GM23338 (cell line): Measurements from ENCODE around the gene ISX. TPM values are rescaled to one million over a fixed set of nuclear protein-coding genes. Genes with fewer than 3 reads are reported as not detected.

ENCODE experiments used
- ATAC-seq: fragments of 200-7000 bp; cut with Tn5 transposase; 3 replicates; pipeline ENCODE4 v1.9.1; 2020
- DNase-seq: peaks from one replicate; pipeline ENCODE4 v3.0.0-alpha.2; 2015; ENCODE audit warnings: low spot score
- H2AFZ ChIP-seq: fragments of 200-600 bp; sonication (generic); 2 replicates; pipeline ENCODE4 v1.8.0; 2016; ENCODE audit warnings: antibody characterized with exemption, mild to moderate bottlenecking, moderate library complexity
- H3F3A ChIP-seq: fragments of 200-600 bp; sonication (generic); replicated peaks from 2 replicates; pipeline ENCODE4 v1.8.0; 2017; ENCODE audit warnings: antibody characterized with exemption, mixed run types, low read depth
- H3K27ac ChIP-seq: fragments of 200-600 bp; sonication (generic); 2 replicates; pipeline ENCODE4 v1.6.1; 2016; ENCODE audit warnings: low read depth
- H3K27me3 ChIP-seq: fragments of 200-600 bp; sonication (generic); 2 replicates; pipeline ENCODE4 v1.8.0; 2016; ENCODE audit warnings: mild to moderate bottlenecking, mixed run types, moderate library complexity; ENCODE audit not compliant: insufficient read depth
- H3K36me3 ChIP-seq: fragments of 200-600 bp; sonication (generic); 2 replicates; pipeline ENCODE4 v1.8.0; 2016; ENCODE audit warnings: mild to moderate bottlenecking; ENCODE audit not compliant: insufficient read depth
- H3K4me1 ChIP-seq: fragments of 200-600 bp; sonication (generic); 2 replicates; pipeline ENCODE4 v1.8.0; 2016; ENCODE audit warnings: mild to moderate bottlenecking, moderate library complexity; ENCODE audit not compliant: insufficient read depth
- H3K4me2 ChIP-seq: fragments of 200-600 bp; sonication (generic); 2 replicates; pipeline ENCODE4 v1.7.1; 2017; ENCODE audit warnings: mixed run types
- H3K4me3 ChIP-seq: fragments of 200-600 bp; sonication (generic); 2 replicates; pipeline ENCODE4 v1.6.1; 2016; ENCODE audit warnings: mixed run types
- H3K79me2 ChIP-seq: fragments of 200-600 bp; sonication (generic); replicated peaks from 2 replicates; pipeline ENCODE4 v1.8.0; 2017; ENCODE audit warnings: mild to moderate bottlenecking; ENCODE audit not compliant: insufficient read depth
- H3K9me2 ChIP-seq: fragments of 200-600 bp; sonication (generic); 2 replicates; pipeline ENCODE4 v1.8.0; 2017; ENCODE audit not compliant: insufficient read depth
- H4K20me1 ChIP-seq: fragments of 200-600 bp; sonication (generic); replicated peaks from 2 replicates; pipeline ENCODE4 v1.8.0; 2017; ENCODE audit warnings: mild to moderate bottlenecking; ENCODE audit not compliant: insufficient read depth
- H3K27ac Mint-ChIP-seq: 2 replicates; pipeline ENCODE4 v1.8.0; 2020; ENCODE audit warnings: inconsistent platforms, mild to moderate bottlenecking, moderate library complexity, mixed read lengths
- H3K27me3 Mint-ChIP-seq: 3 replicates; pipeline ENCODE4 v1.8.0; 2022; ENCODE audit warnings: low read depth, mild to moderate bottlenecking, moderate library complexity, mixed read lengths, inconsistent platforms; ENCODE audit not compliant: insufficient read depth, poor library complexity
- H3K36me3 Mint-ChIP-seq: 3 replicates; pipeline ENCODE4 v1.8.0; 2021; ENCODE audit warnings: low read depth, mild to moderate bottlenecking, inconsistent platforms, moderate library complexity, mixed read lengths
- H3K4me1 Mint-ChIP-seq: 3 replicates; pipeline ENCODE4 v1.8.0; 2020; ENCODE audit warnings: mild to moderate bottlenecking, inconsistent platforms, mixed read lengths
- H3K4me3 Mint-ChIP-seq: 3 replicates; pipeline ENCODE4 v1.8.0; 2021; ENCODE audit warnings: moderate library complexity, mild to moderate bottlenecking, inconsistent platforms, mixed read lengths
- H3K9me3 Mint-ChIP-seq: 3 replicates; pipeline ENCODE4 v1.8.0; 2020; ENCODE audit warnings: moderate library complexity, mild to moderate bottlenecking, inconsistent platforms, mixed read lengths
- CREB1 ChIP-seq: fragments of 250-450 bp; sonication (Bioruptor Pico); IDR thresholded peaks from 2 replicates; pipeline ENCODE4 v1.5.0; 2020; ENCODE audit warnings: low read depth, mild to moderate bottlenecking, moderate library complexity
- CTCF ChIP-seq, 2 experiments: fragments of 200-600 bp in 1 of 2; sonication (generic) in 1 of 2; conservative IDR thresholded peaks; 2 replicates each; pipeline versions ENCODE4 v1.5.1 to v1.6.1; 2016 to 2017; ENCODE audit warnings: antibody characterized with exemption in 2 of 2, low read depth in 2 of 2, mild to moderate bottlenecking in 2 of 2, moderate library complexity in 1 of 2
- EZH2 ChIP-seq: fragments of 200-600 bp; sonication (generic); IDR thresholded peaks from one replicate; pipeline ENCODE4 v1.8.0; 2017; ENCODE audit warnings: antibody characterized with exemption, mild to moderate bottlenecking, low read depth; ENCODE audit not compliant: unreplicated experiment
- EZH2phosphoT487 ChIP-seq: fragments of 200-600 bp; sonication (generic); IDR thresholded peaks from one replicate; pipeline ENCODE4 v1.8.1; 2018; ENCODE audit warnings: antibody characterized with exemption; ENCODE audit not compliant: unreplicated experiment
- JUNB ChIP-seq: IDR thresholded peaks from one replicate; pipeline ENCODE4 v1.6.1; 2016; ENCODE audit warnings: antibody characterized with exemption; ENCODE audit not compliant: unreplicated experiment
- STAT1 ChIP-seq: IDR thresholded peaks from one replicate; pipeline ENCODE4 v1.6.1; 2016; ENCODE audit warnings: antibody characterized with exemption; ENCODE audit not compliant: unreplicated experiment
- ZNF114 ChIP-seq: fragments of 250-450 bp; sonication (Bioruptor Pico); IDR thresholded peaks from 2 replicates; pipeline ENCODE4 v1.5.0; 2020; ENCODE audit warnings: mild to moderate bottlenecking, moderate library complexity
- ZNF462 ChIP-seq: fragments of 250-450 bp; sonication (Bioruptor Pico); IDR thresholded peaks from 2 replicates; pipeline ENCODE4 v1.5.0; 2020; ENCODE audit warnings: mild to moderate bottlenecking, moderate library complexity
- polyA plus RNA-seq: library from polyadenylated mRNA; unstranded; fragments of >200 nt; fragmentation: Nextera tagmentation; extraction: Ambion mirVana; gene quantifications from 2 replicates; pipeline ENCODE4 v1.2.1, GENCODE V29; 2016
- total RNA-seq: library from RNA; depleted of rRNA; stranded (reverse); fragments of >200 nt; shearing (Covaris generic); gene quantifications from 2 replicates; pipeline ENCODE4 v1.2.3, GENCODE V29; 2014

The ISX gene
- total and polyA plus RNA-seq, 2 experiments from 2014 or later: not detected

GRCh38 chr22:35064664-35065063, 1.3 kb upstream of the ISX start:
- TF ChIP-seq STAT1: no peak
- no peak overlapping the region for H3K27ac ChIP-seq
- H3K79me2 ChIP-seq: no peaks in the 10 kb centered on the region
- H4K20me1 ChIP-seq: no peaks in the 10 kb centered on the region
- H3K4me1 Mint-ChIP-seq: peaks cover 2% of the 10 kb centered on the region; the same call in 2 of the 3 replicates
- H3F3A ChIP-seq: no peaks in the 10 kb centered on the region
- H3K27me3 ChIP-seq: no peaks in the 10 kb centered on the region
- no peak overlapping the region for H3K4me2 ChIP-seq
- DNase-seq (no peak), ATAC-seq (no peak)
- no peak overlapping the region for H2AFZ ChIP-seq
- no peak overlapping the region for H3K4me3 ChIP-seq
- no peaks in the 10 kb centered on the region for H3K27me3 Mint-ChIP-seq
- no peaks in the 10 kb centered on the region for H3K9me2 ChIP-seq
- no peaks in the 10 kb centered on the region for H3K36me3 ChIP-seq
- peaks cover 41% of the 10 kb centered on the region for H3K9me3 Mint-ChIP-seq
- H3K36me3 Mint-ChIP-seq: peaks cover 2% of the 10 kb centered on the region; the same call in 1 of the 3 replicates
- H3K4me3 Mint-ChIP-seq: no peak overlapping the region
- no peak overlapping the region for H3K27ac Mint-ChIP-seq
- no peaks in the 10 kb centered on the region for H3K4me1 ChIP-seq

- H3K79me2 ChIP-seq: no peaks in the 10 kb centered on the region
- ATAC-seq: no peak
- H3K4me2 ChIP-seq: no peak overlapping the region
- H3K9me3 Mint-ChIP-seq: peaks cover 40% of the 10 kb centered on the region
- H3K27ac Mint-ChIP-seq: no peak overlapping the region
- no peaks in the 10 kb centered on the region for H4K20me1 ChIP-seq
- H3K9me2 ChIP-seq: no peaks in the 10 kb centered on the region
- H3F3A ChIP-seq: no peaks in the 10 kb centered on the region
- no peaks in the 10 kb centered on the region for H3K27me3 ChIP-seq
- no peak overlapping the region for H2AFZ ChIP-seq
- peaks cover 4% of the 10 kb centered on the region for H3K27me3 Mint-ChIP-seq
- no peak overlapping the region for H3K4me3 Mint-ChIP-seq
- no peaks in the 10 kb centered on the region for H3K4me1 ChIP-seq
- no peaks in the 10 kb centered on the region for H3K36me3 Mint-ChIP-seq
- H3K36me3 ChIP-seq: no peaks in the 10 kb centered on the region
- DNase-seq: no peak
- H3K4me3 ChIP-seq: no peak overlapping the region
- H3K27ac ChIP-seq: no peak overlapping the region
- H3K4me1 Mint-ChIP-seq: peaks cover 2% of the 10 kb centered on the region; the same call in 2 of the 3 replicates
- TF ChIP-seq EZH2: no peak
Measured at GRCh38 chr22:35065183-35065582, 775 bp upstream of the ISX start.

- H2AFZ ChIP-seq: peak overlapping the region; percentile 28; the same call in 1 of the 2 replicates
- no peaks in the 10 kb centered on the region for H3K27me3 ChIP-seq
- DNase-seq (no peak), ATAC-seq (no peak)
- H3K9me3 Mint-ChIP-seq: peaks cover 37% of the 10 kb centered on the region
- no peaks in the 10 kb centered on the region for H3K36me3 Mint-ChIP-seq
- no peak overlapping the region for H3K27ac Mint-ChIP-seq
- H3K36me3 ChIP-seq: no peaks in the 10 kb centered on the region
- TF ChIP-seq CREB1 (no peak), JUNB (no peak), ZNF114 (CRISPR knock-in tag) (no peak), EZH2phosphoT487 (no peak), ZNF462 (CRISPR knock-in tag) (no peak), CTCF (conservative IDR thresholded peaks at IDR 0.05; ENCODE audit: low read depth in 2 of 2) (no peak)
- no peak overlapping the region for H3K27ac ChIP-seq
- H3K79me2 ChIP-seq: no peaks in the 10 kb centered on the region
- H3K4me2 ChIP-seq: no peak overlapping the region
- H3K4me1 ChIP-seq: no peaks in the 10 kb centered on the region
- H4K20me1 ChIP-seq: no peaks in the 10 kb centered on the region
- peaks cover 2% of the 10 kb centered on the region; the same call in 2 of the 3 replicates for H3K4me1 Mint-ChIP-seq
- H3K4me3 Mint-ChIP-seq: no peak overlapping the region
- H3K9me2 ChIP-seq: no peaks in the 10 kb centered on the region
- no peak overlapping the region for H3K4me3 ChIP-seq
- peaks cover 4% of the 10 kb centered on the region for H3K27me3 Mint-ChIP-seq
- no peaks in the 10 kb centered on the region for H3F3A ChIP-seq
Measured at GRCh38 chr22:35066768-35067167, 810 bp downstream of the ISX start.
